ENCODE data around the gene EEF1AKMT1. TPM values are rescaled to one million over a fixed set of nuclear protein-coding genes. Genes with fewer than 3 reads are reported as not detected.

Gene EEF1AKMT1
- polyA plus RNA-seq, 1 experiment: 5.8 TPM

DNA sequence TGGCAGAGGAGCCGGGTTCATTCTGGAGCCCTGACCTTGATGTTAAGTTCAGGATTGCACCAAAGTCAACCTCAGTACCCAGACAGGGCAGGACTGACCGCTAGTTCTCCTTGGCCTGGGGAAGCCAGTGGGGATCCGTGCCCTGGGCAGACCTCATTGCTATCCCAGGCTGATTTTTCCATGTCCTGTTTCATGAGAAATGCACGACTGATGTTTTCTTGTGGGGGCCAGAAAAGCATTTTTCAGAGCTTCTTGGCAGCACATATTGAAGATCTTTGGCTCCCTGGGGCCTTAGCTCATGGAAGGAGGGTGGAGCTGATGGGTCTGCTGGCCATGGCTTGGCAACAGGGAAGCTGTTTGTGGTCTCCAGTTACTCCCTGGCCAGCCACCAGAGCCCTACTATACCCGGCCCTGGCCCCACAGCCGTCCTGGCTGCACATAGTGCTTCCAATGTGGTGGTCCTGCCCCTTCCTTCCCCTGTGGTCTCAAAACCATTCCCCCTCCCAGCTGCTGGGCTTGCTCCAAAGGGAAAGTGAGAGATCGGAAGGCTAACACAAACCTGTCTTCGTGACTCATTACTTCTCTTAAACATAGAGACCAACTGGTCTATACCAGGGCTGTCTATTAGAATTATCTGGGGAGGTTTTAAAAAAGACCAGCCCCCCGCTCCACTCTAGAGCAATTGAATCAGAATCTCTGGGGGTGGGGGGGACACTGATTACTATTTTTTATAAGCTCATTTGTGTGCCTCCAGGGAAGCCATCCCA lies 59.0 kb downstream of the EEF1AKMT1 start:
- DNase-seq (ENCODE audit: low read depth): no peak
- Histone ChIP-seq H3K36me3 (ENCODE audit: control insufficient read depth, insufficient read depth, low read length) (no peaks in the 10 kb centered on the region), H3K4me3 (ENCODE audit: low read depth, low read length) (no peak overlapping the region), H3K27me3 (ENCODE audit: control insufficient read depth, insufficient read depth, low read length) (peaks cover 1% of the 10 kb centered on the region; the same call in 1 of the 2 replicates)
- TF ChIP-seq, protein P1, sequence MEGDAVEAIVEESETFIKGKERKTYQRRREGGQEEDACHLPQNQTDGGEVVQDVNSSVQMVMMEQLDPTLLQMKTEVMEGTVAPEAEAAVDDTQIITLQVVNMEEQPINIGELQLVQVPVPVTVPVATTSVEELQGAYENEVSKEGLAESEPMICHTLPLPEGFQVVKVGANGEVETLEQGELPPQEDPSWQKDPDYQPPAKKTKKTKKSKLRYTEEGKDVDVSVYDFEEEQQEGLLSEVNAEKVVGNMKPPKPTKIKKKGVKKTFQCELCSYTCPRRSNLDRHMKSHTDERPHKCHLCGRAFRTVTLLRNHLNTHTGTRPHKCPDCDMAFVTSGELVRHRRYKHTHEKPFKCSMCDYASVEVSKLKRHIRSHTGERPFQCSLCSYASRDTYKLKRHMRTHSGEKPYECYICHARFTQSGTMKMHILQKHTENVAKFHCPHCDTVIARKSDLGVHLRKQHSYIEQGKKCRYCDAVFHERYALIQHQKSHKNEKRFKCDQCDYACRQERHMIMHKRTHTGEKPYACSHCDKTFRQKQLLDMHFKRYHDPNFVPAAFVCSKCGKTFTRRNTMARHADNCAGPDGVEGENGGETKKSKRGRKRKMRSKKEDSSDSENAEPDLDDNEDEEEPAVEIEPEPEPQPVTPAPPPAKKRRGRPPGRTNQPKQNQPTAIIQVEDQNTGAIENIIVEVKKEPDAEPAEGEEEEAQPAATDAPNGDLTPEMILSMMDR (IDR thresholded peaks at IDR 0.05; ENCODE audit: insufficient read depth, low read depth, low read length): no peak
- ChIA-PET CTCF (interaction anchor here (0.7 to 3.6 kb wide), 8 partner anchors 8 to 582 kb away, joined by 3 to 23 read pairs (median 7); partner anchors contain the start of gene IL17D), POLR2A (no interaction called here)

- DNase-seq (ENCODE audit: low read depth): no peak
- Histone ChIP-seq H3K4me3 (ENCODE audit: low read depth, low read length) (no peak overlapping the region), H3K36me3 (ENCODE audit: control insufficient read depth, insufficient read depth, low read length) (no peaks in the 10 kb centered on the region), H3K27me3 (ENCODE audit: control insufficient read depth, insufficient read depth, low read length) (peaks cover 1% of the 10 kb centered on the region; the same call in 1 of the 2 replicates)
- CTCF ChIA-PET: interaction anchor here (0.9 to 3.6 kb wide), 9 partner anchors 9 to 219 kb away, joined by 3 to 23 read pairs (median 8); partner anchors contain the start of gene IL17D
- TF ChIP-seq, protein P1 (IDR thresholded peaks at IDR 0.05; ENCODE audit: insufficient read depth, low read depth, low read length): no peak
- POLR2A ChIA-PET: no interaction called here
Observed at GRCh38 chr13:20714161-20714560, 59.6 kb downstream of the EEF1AKMT1 start.

DNA sequence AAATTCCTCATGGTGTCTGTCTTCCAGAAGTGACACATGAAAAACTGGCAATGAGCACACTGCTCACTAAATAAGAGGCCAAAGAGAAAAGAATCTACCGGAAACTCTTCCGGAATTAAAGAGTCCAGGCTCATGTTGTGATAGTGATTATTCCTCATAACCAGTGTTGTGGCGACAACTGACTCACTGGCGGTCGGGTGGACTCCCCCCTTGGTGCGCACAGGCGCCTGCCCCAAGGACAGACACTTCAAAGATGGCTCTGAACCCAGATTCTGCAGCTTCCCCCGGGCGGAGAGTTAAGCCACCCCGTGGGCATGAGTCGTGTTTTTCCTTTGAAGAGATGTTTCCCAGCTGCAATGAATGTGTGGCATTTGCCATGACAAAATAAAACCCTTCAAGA lies 60.0 kb downstream of the EEF1AKMT1 start:
- TF ChIP-seq, protein P1 (IDR thresholded peaks at IDR 0.05; ENCODE audit: insufficient read depth, low read depth, low read length): no peak
- peak; percentile 18 for DNase-seq (ENCODE audit: low read depth)
- Histone ChIP-seq H3K4me3 (ENCODE audit: low read depth, low read length) (no peak overlapping the region), H3K27me3 (ENCODE audit: control insufficient read depth, insufficient read depth, low read length) (peaks cover 1% of the 10 kb centered on the region; the same call in 1 of the 2 replicates), H3K36me3 (ENCODE audit: control insufficient read depth, insufficient read depth, low read length) (no peaks in the 10 kb centered on the region)
- ChIA-PET POLR2A (no interaction called here), CTCF (interaction anchor here (0.9 to 3.6 kb wide), 6 partner anchors 9 to 219 kb away, joined by 3 to 23 read pairs (median 11); partner anchors contain the start of gene IL17D)

GRCh38 chr13:20713014-20713376 lies 60.8 kb downstream of the EEF1AKMT1 start:
- TF ChIP-seq, protein P1 (IDR thresholded peaks at IDR 0.05; ENCODE audit: insufficient read depth, low read depth, low read length): no peak
- ChIA-PET POLR2A (no interaction called here), CTCF (interaction anchor here (1.3 to 3.6 kb wide), 4 partner anchors 10 to 212 kb away, joined by 3 to 23 read pairs (median 17); partner anchors contain the start of gene IL17D)
- Histone ChIP-seq H3K4me3 (ENCODE audit: low read depth, low read length) (no peak overlapping the region), H3K27me3 (ENCODE audit: control insufficient read depth, insufficient read depth, low read length) (peaks cover 1% of the 10 kb centered on the region; the same call in 1 of the 2 replicates), H3K36me3 (ENCODE audit: control insufficient read depth, insufficient read depth, low read length) (no peaks in the 10 kb centered on the region)
- no peak for DNase-seq (ENCODE audit: low read depth)

DNA sequence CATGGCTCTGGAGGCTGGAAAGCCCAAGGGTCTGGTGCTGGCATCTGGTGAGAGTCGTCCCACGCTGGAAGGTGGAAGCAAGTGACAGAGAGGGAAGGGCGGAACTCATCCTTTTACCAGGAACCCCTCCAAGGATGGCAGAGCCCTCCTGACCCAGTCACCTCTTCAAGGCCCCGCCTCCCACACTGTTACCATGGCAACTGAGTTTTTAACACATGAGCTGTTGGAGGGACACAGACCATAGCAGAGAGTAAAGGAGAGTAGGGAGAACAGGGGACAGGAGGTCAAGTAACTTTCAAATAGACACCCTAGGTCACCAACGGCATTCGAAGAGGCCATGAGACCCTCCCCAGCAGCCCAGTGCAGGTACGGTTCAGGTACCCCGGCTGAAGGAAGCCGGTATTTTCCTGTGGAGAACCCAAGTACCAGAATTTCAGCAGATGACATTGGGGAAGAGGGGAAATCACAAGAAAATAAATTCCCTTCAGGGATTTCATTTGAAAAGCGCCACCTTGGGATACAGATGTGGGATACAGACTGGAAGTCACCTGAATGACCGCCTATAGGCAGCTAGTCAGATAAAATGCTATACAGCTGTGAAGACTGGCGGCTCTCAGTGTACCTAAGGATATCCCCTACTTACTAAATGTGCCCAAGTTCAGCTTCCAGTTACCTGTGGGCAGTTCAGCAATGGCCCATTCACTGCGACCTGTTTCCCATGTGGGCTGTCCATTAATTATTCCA lies 62.3 kb downstream of the EEF1AKMT1 start:
- H3K27me3 ChIP-seq (ENCODE audit: control insufficient read depth, insufficient read depth, low read length): no peaks in the 10 kb centered on the region
- ChIA-PET CTCF (interaction anchor here (0.9 to 4.6 kb wide), 9 partner anchors 10 to 218 kb away, joined by 3 to 26 read pairs (median 3); partner anchors contain the start of gene EEF1AKMT1), POLR2A (no interaction called here)
- no peaks in the 10 kb centered on the region for H3K36me3 ChIP-seq (ENCODE audit: control insufficient read depth, insufficient read depth, low read length)
- TF ChIP-seq, protein P1 (IDR thresholded peaks at IDR 0.05; ENCODE audit: insufficient read depth, low read depth, low read length): no peak
- H3K4me3 ChIP-seq (ENCODE audit: low read depth, low read length): no peak overlapping the region
- DNase-seq (ENCODE audit: low read depth): no peak

Measured in BJ (cell line).